ENCODE measurements around the gene HMX3. TPM values are rescaled to one million over a fixed set of nuclear protein-coding genes. Genes with fewer than 3 reads are reported as not detected.
"Not testable (repeated sequence)": the region's sequence is repeated elsewhere in the genome, so short reads cannot be mapped to it uniquely, and the experiment has no call there.

HMX3 gene
- total RNA-seq, 1 donor from 2014 or later: not detected

- DNase-seq (ENCODE audit: low read depth): no peak
Observed at GRCh38 chr10:123148414-123149161, 12.8 kb downstream of the HMX3 start.

- no peak for DNase-seq (ENCODE audit: low read depth)
Observed at GRCh38 chr10:123149162-123149567, 13.4 kb downstream of the HMX3 start.

- no peak for DNase-seq (ENCODE audit: low read depth)
Observed at GRCh38 chr10:123149568-123150270, 13.9 kb downstream of the HMX3 start.

GRCh38 chr10:123150271-123150985 lies 14.7 kb downstream of the HMX3 start:
- no peak for DNase-seq (ENCODE audit: low read depth)

GRCh38 chr10:123150986-123151736 lies 15.4 kb downstream of the HMX3 start:
- DNase-seq (ENCODE audit: low read depth): no peak

- DNase-seq (ENCODE audit: low read depth): no peak
Observed at GRCh38 chr10:123151737-123152135, 16.0 kb downstream of the HMX3 start.

- DNase-seq (ENCODE audit: low read depth): no peak
Observed at GRCh38 chr10:123153486-123154091, 17.8 kb downstream of the HMX3 start.

GRCh38 chr10:123154092-123154710 lies 18.4 kb downstream of the HMX3 start, which contains the start of gene BUB3:
TSS of gene BUB3 (plus strand) at chr10:123154402. CDS start at chr10:123154918, 516 bp downstream.
- peak; percentile 98 for DNase-seq (ENCODE audit: low read depth)

GRCh38 chr10:123154711-123155505 lies 19.1 kb downstream of the HMX3 start:
- DNase-seq (ENCODE audit: low read depth): peak; percentile 18

GRCh38 chr10:123156078-123156477 lies 20.3 kb downstream of the HMX3 start:
- DNase-seq (ENCODE audit: low read depth): no peak

GRCh38 chr10:123157210-123157609 lies 21.4 kb downstream of the HMX3 start:
- peak; percentile 66 for DNase-seq (ENCODE audit: low read depth)

GRCh38 chr10:123158682-123159081 lies 22.9 kb downstream of the HMX3 start:
- DNase-seq (ENCODE audit: low read depth): no peak

- DNase-seq (ENCODE audit: low read depth): no peak
Observed at GRCh38 chr10:123160311-123160980, 24.7 kb downstream of the HMX3 start.

- no peak for DNase-seq (ENCODE audit: low read depth)
Observed at GRCh38 chr10:123164319-123164718, 28.5 kb downstream of the HMX3 start.

- DNase-seq (ENCODE audit: low read depth): no peak
Observed at GRCh38 chr10:123165445-123166072, 29.8 kb downstream of the HMX3 start.

- no peak for DNase-seq (ENCODE audit: low read depth)
Observed at GRCh38 chr10:123166618-123167017, 30.8 kb downstream of the HMX3 start.

GRCh38 chr10:123170961-123171360 lies 35.2 kb downstream of the HMX3 start:
- DNase-seq (ENCODE audit: low read depth): no peak

GRCh38 chr10:123171616-123172015 lies 35.8 kb downstream of the HMX3 start:
- DNase-seq (ENCODE audit: low read depth): not testable (repeated sequence)

All from renal cortical epithelial cell (primary cell).